ENCODE measurements around the gene RABIF.
"Not testable (repeated sequence)": the region's sequence is repeated elsewhere in the genome, so short reads cannot be mapped to it uniquely, and the experiment has no call there.

Gene RABIF

GRCh38 chr1:202831906-202832305 lies 57.0 kb downstream of the RABIF start:
- DNase-seq = no peak

GRCh38 chr1:202829223-202829622 lies 59.7 kb downstream of the RABIF start:
- not testable (repeated sequence) for DNase-seq

All from activated CD4-positive, alpha-beta T cell treated with anti-CD3 and anti-CD28 coated beads, Interleukin-2, Interleukin-6, amounts not matched to agents 100 ng/mL and 50 ng/mL, durations not matched to agents 16 hours and 8 hours (primary cell).